Non-pigmented ciliary epithelial cell (primary cell): ENCODE data around the gene ADM5.

Experiments
- DNase-seq: peaks from one replicate; pipeline ENCODE4 v3.0.0-alpha.2; 2010; ENCODE audit warnings: low read depth

Gene ADM5

GRCh38 chr19:49680421-49681351 lies 8.7 kb upstream of the ADM5 start:
- DNase-seq = no peak

- no peak for DNase-seq
Measured at GRCh38 chr19:49681830-49682229, 7.6 kb upstream of the ADM5 start.

DNA sequence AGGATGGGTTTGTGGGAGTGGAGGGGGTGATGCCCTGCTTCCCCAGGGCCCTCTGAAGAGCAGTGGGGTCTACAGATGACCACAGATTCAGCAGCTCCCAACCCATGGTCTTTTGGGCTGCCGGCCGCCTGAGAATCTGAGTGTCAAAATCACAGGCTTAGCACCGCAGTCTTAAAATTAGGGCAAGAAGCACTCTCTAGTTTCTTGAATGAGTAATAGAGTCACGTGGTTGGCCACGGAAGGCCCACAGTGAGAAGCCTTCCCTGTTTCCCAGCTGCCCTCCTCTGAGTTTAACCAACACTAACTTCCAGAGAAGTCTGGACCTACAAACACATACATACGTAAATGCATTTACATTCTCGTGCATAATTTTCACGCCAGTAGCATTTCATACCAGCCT lies 7.1 kb upstream of the ADM5 start:
- DNase-seq = no peak

DNA sequence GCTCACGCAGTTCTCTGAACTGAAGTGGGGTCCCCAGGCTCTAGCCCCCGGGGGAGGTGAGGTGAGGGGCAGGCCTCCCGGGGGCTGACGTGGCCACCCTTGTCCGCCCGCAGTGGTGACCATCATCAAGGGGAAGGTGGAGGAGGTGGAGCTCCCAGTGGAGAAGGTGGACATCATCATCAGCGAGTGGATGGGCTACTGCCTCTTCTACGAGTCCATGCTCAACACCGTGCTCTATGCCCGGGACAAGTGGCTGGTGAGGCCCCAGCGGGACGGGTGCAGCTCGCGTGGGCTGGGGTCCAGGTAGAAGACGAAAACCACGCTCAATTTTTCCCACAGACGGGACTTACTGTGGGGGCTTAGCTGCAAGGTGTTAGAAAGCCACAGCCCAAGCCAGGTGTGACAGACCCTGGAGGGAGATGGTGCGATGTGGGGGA lies 5.6 kb upstream of the ADM5 start:
- DNase-seq = no peak

DNA sequence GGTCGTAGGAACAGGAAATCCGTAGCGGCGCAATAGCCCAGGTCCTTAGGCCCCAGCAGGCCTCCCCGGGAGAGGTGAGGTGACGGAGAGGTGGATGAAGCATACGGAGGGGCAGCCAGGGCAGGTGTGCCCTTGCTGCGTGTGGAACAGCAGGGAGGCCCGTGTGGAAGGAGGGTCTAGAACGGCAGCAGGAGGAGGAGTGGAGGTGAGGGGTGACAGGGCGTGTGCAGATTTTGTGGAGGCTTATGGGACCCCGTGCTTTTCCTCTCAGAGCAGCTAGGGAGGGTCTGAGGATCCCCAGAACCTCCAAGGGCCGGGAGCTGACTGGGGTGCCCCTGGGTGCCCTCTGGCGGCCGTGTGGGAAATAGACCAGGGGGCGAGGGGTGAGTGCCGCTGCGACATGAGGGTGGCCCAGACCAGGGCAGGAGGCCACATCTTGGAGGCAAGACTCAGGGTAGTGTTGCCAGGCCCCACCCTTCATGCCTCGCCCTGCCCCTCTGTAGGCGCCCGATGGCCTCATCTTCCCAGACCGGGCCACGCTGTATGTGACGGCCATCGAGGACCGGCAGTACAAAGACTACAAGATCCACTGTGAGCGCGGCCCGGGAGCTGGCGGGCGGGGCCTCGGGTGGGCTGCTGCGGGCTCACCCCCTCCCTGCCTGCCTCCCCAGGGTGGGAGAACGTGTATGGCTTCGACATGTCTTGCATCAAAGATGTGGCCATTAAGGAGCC lies 5.0 kb upstream of the ADM5 start:
- no peak for DNase-seq

DNA sequence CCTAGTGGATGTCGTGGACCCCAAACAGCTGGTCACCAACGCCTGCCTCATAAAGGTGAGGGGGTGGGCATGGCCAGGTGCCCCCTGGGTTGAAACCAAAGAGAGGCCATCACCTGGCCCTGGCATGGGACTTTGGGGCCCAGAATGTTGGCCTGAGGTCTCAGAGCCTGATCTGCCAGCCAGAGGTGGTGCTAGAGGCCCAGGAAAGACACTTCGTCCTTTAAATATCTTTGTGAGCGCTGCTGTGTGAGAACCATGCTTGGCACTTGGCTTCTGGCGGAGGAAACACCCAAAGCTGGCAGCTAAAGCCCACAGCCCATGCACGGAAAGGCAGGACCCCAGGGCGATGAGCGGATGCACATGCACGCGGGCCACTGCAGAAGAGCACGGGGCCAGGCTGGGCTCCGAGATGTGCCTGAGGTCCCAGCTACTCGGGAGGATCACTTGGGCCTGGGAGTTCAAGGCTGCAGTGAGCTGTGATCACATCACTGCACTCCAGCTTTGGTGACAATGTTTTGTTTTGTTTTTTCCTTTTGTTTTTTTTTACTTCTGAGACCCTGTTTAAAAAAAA lies 4.3 kb upstream of the ADM5 start:
- no peak for DNase-seq

DNA sequence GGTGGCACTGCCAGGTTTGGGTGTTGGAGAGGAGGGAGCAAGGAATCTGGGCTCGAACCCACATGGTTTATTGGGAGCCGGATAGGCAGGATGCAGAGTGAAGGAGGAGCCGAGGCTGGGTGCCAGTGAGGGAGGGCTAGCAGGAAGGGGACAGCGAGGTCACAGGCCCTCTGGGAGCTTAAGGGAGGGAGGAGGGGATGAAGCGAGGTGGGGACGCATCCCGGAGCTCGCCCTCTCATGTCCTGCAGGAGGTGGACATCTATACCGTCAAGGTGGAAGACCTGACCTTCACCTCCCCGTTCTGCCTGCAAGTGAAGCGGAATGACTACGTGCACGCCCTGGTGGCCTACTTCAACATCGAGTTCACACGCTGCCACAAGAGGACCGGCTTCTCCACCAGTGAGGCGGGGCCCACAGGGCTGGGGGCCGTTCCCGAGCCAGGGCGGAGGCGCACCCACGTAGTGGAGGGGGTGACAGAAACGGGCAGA lies 3.5 kb upstream of the ADM5 start:
- no peak for DNase-seq

GRCh38 chr19:49686503-49687088 lies 2.8 kb upstream of the ADM5 start:
- no peak for DNase-seq

GRCh38 chr19:49687150-49687549 lies 2.2 kb upstream of the ADM5 start:
- no peak for DNase-seq

- no peak for DNase-seq
Measured at GRCh38 chr19:49687566-49688316, 1.7 kb upstream of the ADM5 start.

GRCh38 chr19:49688531-49689132 lies 762 bp upstream of the ADM5 start:
- DNase-seq = no peak

DNA sequence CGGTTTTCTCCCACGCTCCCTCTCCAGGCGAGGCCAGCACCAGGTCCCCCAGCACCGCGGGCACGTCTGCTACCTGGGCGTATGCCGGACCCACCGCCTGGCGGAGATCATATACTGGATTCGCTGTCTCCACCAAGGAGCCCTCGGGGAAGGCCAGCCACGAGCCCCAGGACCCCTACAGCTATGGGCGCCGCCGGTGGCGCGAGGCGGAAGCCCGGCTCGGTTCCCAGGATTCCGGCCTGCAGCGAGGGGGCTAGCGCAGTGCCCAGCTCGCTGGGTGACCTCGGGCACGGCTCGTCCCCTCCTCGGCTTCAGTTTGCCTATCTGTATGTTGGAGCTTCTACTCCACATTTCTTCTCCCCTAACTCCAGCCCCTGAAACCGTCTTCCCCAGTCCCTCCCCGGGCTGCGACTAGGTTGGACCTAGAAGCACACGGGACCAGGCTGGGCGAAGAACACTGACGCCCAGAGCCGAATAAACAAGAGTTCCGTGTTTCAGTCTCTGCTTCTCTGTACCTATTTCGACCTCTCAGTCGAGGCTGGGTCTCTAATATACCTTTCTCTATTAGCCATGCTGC lies 773 bp downstream of the ADM5 start:
- no peak for DNase-seq

GRCh38 chr19:49690656-49691242 lies 1.4 kb downstream of the ADM5 start, which contains the start of gene CPT1C:
Gene CPT1C (plus strand): TSS chr19:49691116. CDS start chr19:49692253, 1,137 bp downstream.
- no peak for DNase-seq

DNA sequence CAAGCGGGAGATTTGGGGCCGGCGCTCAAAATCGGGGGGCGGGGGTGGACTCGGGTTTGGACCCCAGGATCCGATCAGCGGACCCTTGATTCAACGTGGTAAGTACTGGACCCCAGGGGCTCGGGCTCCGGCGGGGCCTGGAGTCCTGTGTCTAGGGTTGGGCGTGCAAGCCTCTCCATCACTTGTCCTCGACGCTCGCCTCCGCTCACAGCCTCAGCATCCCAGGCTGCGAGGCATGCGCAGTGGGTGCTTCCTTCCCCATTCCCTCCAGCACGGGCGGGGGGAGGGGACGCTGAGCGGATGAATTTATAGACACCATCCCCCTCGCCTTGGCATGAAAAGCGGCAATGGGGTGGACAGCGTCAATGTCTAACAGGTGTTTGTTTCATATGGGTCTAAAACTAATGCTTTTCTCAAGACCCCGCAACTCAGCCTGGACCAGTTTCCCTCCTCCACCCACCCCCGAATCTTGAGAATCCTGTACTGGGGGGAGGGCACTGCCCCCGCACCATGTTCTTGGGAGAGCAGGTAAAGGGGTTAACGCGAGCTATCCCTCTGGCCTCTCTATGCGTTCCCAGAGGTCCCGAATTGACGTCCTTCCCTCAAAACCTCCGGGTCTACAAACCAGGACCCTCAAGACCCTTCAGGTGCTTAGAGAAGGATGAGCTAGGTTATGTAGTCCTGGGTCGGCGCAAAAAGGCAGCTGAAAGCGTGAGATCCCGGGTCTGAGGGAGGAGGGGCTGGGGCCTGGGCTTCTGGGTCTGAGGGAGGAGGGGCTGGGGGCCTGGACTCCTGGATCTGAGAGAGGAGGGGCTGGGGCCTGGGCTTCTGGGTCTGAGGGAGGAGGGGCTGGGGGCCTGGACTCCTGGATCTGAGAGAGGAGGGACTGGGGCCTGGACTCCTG lies 2.1 kb downstream of the ADM5 start:
- DNase-seq = peak; percentile 48

GRCh38 chr19:49692147-49692506 lies 2.7 kb downstream of the ADM5 start:
- DNase-seq = no peak

- DNase-seq = no peak
Measured at GRCh38 chr19:49696115-49696514, 6.7 kb downstream of the ADM5 start.

GRCh38 chr19:49696865-49697264 lies 7.5 kb downstream of the ADM5 start:
- DNase-seq = no peak

GRCh38 chr19:49699364-49699763 lies 10.0 kb downstream of the ADM5 start:
- no peak for DNase-seq

DNA sequence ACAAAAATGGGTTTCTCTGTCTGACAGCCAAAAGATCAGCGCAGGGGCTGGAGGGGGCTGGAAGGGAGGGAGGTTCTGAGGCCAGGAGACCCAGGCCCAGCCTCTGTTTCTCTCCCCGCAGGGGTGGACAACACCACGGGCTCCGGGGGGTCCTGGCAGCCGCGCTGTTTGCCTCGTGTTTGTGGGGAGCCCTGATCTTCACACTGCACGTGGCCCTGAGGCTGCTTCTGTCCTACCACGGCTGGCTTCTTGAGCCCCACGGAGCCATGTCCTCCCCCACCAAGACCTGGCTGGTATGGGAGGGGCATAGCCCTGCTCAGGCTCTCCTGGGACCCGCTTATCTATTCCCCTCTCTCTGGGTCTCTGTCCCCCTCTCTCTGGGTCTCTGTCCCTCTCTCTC lies 11.2 kb downstream of the ADM5 start:
- no peak for DNase-seq
